GM10266 (cell line): ENCODE measurements around the gene SND1.

Experiments used
- DNase-seq: peaks from one replicate; pipeline ENCODE4 v3.0.0; 2012; ENCODE audit errors: extremely low spot score
- TF ChIP-seq, protein P1 (sequence below): IDR thresholded peaks from 2 replicates; pipeline ENCODE4 v1.5.1; 2012; ENCODE audit warnings: mild to moderate bottlenecking, low read depth; ENCODE audit not compliant: control insufficient read depth, insufficient read depth; ENCODE audit errors: missing control alignments

Gene SND1

GRCh38 chr7:127911968-127912511 is 260.0 kb downstream of the SND1 start:
- TF ChIP-seq, protein P1, sequence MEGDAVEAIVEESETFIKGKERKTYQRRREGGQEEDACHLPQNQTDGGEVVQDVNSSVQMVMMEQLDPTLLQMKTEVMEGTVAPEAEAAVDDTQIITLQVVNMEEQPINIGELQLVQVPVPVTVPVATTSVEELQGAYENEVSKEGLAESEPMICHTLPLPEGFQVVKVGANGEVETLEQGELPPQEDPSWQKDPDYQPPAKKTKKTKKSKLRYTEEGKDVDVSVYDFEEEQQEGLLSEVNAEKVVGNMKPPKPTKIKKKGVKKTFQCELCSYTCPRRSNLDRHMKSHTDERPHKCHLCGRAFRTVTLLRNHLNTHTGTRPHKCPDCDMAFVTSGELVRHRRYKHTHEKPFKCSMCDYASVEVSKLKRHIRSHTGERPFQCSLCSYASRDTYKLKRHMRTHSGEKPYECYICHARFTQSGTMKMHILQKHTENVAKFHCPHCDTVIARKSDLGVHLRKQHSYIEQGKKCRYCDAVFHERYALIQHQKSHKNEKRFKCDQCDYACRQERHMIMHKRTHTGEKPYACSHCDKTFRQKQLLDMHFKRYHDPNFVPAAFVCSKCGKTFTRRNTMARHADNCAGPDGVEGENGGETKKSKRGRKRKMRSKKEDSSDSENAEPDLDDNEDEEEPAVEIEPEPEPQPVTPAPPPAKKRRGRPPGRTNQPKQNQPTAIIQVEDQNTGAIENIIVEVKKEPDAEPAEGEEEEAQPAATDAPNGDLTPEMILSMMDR = no peak
- peak; percentile 17 for DNase-seq

DNA sequence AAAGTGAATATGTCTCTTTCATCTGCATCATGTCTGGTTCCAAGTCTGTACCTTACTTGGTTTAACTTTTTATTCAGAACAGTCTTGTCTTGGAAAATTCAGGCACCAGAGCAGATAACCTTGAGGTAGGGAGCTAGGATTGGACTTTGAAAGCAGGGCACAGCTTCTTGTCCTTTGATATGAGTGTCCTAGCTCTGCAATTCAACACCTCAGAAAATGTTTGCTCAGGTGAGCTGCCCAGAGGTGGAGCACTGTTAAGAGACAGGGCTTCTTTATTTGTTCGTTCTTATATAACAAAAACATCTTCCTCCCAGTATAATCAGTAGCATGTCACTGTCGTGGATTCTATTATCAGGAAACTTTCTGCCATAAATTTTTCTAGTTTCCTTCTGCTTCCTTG is 260.9 kb downstream of the SND1 start:
- TF ChIP-seq, protein P1 = no peak
- no peak for DNase-seq

DNA sequence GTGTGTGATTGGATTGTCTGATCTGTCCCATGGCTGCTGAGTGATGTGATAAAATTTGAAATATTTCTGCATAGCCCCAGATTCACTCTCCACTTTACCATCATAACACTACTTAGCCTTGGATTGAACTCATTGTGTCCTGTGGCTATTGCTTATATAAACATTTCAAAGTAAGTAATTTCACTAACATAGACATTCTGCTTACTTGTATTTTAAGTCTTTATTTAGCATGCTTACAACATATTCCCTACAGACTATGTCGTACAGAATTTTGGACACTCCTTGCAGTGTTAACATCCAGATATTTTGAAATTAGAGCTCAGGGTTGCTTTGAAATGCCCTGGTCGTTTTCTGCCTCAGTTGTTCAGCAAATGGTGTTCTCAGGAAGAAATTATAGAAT is 261.7 kb downstream of the SND1 start:
- TF ChIP-seq, protein P1 = no peak
- DNase-seq = no peak

DNA sequence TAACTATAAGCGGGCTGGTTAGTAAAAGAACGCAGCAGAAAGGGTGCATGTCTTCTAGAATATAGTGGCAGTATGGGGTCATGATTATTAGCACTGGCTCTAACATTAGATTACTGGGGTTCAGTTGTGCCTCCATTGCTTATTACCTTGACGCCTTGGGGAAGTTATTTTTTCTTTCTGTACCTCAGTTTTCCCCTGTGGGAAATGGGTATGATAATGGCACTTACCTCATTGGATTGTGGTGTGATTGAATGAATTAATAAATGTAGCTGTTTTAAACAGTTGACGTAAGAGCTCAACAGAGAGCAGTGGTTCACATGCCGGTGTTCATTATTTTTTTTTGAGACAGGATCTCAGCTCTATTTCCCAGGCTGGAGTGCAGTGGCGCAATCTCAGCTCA is 262.7 kb downstream of the SND1 start:
- DNase-seq = no peak
- TF ChIP-seq, protein P1 = no peak

DNA sequence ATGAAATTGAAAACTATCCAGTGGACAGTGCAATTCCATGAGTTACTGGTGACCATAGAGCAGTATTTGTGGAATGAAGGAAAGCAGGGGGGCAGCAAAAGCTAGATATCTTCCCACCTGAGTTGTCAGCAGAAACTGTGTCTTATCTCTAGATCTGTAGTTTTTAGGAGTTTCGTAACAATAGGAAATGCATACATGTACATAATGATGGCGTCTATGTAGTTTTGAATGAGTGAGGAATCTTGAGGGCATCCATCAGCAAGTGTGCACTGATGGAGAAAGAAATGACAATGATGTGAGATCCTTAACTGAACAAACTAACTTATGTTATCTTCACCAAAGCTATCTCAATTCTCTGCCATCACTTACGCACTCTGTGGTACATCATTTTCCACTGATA is 264.7 kb downstream of the SND1 start:
- TF ChIP-seq, protein P1 = no peak

DNA sequence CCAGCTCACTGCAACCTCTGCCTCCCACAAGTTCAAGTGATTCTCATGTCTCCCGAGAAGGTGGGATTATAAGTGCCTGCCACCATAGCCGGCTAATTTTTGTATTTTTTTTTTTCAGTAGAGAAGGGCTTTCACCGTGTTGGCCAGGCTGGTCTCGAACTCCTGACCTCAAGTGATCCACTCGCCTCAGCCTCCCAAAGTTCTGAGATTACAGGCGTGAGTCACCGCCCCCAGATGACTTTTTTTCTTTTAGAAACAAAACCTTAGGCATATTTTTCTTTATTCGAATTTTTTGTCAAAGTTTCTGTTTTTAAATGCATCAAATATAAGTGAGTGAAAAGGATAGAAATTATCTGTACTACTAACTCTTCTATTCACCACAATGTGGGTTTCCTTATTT is 266.1 kb downstream of the SND1 start:
- TF ChIP-seq, protein P1 = no peak
- no peak for DNase-seq

More for the DNA sequence above, 264.7 kb downstream of the SND1 start:
- DNase-seq = no peak

DNA sequence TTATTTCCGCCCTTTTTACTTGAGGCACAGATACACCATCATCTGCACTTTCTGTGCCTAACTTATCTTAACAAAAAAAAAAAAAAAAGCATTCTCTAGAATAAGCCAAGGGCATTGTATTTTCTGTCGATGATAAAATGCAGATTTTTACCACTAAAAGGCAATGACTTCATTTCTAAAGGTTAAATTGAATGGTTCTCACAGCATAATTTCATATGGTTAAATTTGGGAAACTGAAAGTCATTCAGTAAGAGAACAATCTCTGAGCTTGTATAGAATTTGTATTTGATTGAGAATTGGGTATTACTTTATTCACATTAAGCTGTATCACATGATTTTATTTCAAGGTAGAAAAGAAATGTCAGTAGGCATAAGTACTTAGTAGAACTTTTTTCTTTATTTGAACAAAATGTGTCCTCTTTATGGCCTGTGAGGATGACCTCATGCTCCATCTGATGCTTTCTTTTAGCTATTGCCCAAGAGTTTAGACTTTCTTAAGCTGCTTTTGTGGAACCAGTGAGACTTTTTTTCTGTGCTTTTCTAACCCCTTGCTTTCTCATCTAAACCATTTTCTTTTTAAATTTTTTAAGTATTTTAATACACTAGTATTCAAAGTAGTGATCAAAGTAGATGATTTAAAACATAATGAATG is 268.9 kb downstream of the SND1 start:
- TF ChIP-seq, protein P1 = no peak
- DNase-seq = no peak
